Effector memory CD8-positive, alpha-beta T cell (primary cell): ENCODE results near the gene DIAPH3.
"Not testable (repeated sequence)": the region's sequence is repeated elsewhere in the genome, so short reads cannot be mapped to it uniquely, and the experiment has no call there.

Source experiments
- ATAC-seq: fragments of 150-1000 bp; cut with Tn5 transposase; replicated peaks from 2 replicates; pipeline ENCODE4 v1.10.0; 2021; ENCODE audit warnings: mild to moderate bottlenecking, moderate library complexity
- DNase-seq, 3 experiments: peaks; one replicate each; pipeline ENCODE4 v3.0.0; 2021
- H3K27ac Mint-ChIP-seq, 2 donors: one replicate each; pipeline ENCODE4 v1.8.0; 2022; ENCODE audit warnings: mild to moderate bottlenecking in 2 of 2, mixed read lengths in 2 of 2, moderate library complexity in 2 of 2
- H3K27me3 Mint-ChIP-seq, 2 donors: one replicate each; pipeline ENCODE4 v1.8.0; 2022; ENCODE audit warnings: mixed read lengths in 2 of 2
- H3K36me3 Mint-ChIP-seq: one replicate; pipeline ENCODE4 v1.8.0; 2022; ENCODE audit warnings: mild to moderate bottlenecking, moderate library complexity, mixed read lengths; ENCODE audit not compliant: insufficient read depth
- H3K4me1 Mint-ChIP-seq, 2 donors: one replicate each; pipeline ENCODE4 v1.8.0; 2022; ENCODE audit warnings: low read depth in 2 of 2, mixed read lengths in 2 of 2
- H3K4me3 Mint-ChIP-seq, 2 donors: one replicate each; pipeline ENCODE4 v1.8.0; 2022; ENCODE audit warnings: mild to moderate bottlenecking in 2 of 2, mixed read lengths in 2 of 2, moderate library complexity in 2 of 2
- H3K9me3 Mint-ChIP-seq, 2 donors: one replicate each; pipeline ENCODE4 v1.8.0; 2022; ENCODE audit warnings: mixed read lengths in 2 of 2

DIAPH3 gene

DNA sequence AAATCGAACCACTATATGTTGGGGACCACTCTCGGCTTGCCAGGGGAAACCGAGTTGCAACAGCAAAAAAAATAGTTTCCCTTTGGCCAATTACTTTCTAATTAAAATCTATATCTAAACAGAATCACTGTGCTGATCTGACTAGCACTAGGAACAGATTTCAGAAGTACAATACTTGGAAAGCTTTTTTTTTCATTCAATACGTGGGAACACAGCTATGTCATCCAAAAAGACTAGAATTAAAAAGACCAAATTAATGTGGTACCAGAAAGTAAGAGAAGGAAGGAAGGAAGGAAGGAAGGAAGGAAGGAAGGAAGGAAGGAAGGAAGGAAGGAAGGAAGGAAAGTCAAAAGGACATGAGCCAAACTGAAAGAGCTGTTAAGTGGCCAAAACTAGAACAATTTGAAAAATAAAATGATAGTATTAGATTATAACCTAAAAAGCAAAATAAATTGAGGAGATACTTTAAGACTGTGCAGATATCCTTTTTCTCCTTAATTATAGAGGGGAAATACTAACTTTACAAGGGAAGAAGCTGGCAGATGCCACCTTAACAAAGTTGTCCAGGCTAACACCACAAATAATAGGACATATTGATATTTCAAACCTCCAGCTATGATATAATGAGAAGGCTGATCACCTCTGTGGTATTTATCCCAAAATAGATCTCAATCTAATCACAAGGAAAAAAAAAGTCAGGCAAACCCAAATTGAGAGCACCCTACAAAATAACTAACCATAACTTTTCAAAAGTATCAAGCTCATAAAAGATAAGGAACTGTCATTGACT, 63.9 kb downstream of the DIAPH3 start:
- Mint-ChIP-seq H3K9me3 (no peaks in the 10 kb centered on the region), H3K27ac (no peak overlapping the region), H3K36me3 (no peaks in the 10 kb centered on the region), H3K4me3 (no peak overlapping the region), H3K27me3 (no peaks in the 10 kb centered on the region), H3K4me1 (no peaks in the 10 kb centered on the region)
- no peak for DNase-seq
- no peak for ATAC-seq

- H3K36me3 Mint-ChIP-seq, result no peaks in the 10 kb centered on the region
- H3K9me3 Mint-ChIP-seq, result no peaks in the 10 kb centered on the region
- H3K27me3 Mint-ChIP-seq, result no peaks in the 10 kb centered on the region
- no peak overlapping the region for H3K27ac Mint-ChIP-seq
- DNase-seq, result no peak
- ATAC-seq, result no peak
- H3K4me1 Mint-ChIP-seq, result no peaks in the 10 kb centered on the region
- H3K4me3 Mint-ChIP-seq, result no peak overlapping the region
These were observed 68.4 kb downstream of the DIAPH3 start for GRCh38 chr13:60095300-60095699.

GRCh38 chr13:60094385-60095088, 69.2 kb downstream of the DIAPH3 start:
- no peaks in the 10 kb centered on the region for H3K4me1 Mint-ChIP-seq
- H3K9me3 Mint-ChIP-seq, result no peaks in the 10 kb centered on the region
- no peak for DNase-seq
- no peaks in the 10 kb centered on the region for H3K27me3 Mint-ChIP-seq
- no peaks in the 10 kb centered on the region for H3K36me3 Mint-ChIP-seq
- H3K4me3 Mint-ChIP-seq, result no peak overlapping the region
- ATAC-seq, result no peak
- H3K27ac Mint-ChIP-seq, result no peak overlapping the region

DNA sequence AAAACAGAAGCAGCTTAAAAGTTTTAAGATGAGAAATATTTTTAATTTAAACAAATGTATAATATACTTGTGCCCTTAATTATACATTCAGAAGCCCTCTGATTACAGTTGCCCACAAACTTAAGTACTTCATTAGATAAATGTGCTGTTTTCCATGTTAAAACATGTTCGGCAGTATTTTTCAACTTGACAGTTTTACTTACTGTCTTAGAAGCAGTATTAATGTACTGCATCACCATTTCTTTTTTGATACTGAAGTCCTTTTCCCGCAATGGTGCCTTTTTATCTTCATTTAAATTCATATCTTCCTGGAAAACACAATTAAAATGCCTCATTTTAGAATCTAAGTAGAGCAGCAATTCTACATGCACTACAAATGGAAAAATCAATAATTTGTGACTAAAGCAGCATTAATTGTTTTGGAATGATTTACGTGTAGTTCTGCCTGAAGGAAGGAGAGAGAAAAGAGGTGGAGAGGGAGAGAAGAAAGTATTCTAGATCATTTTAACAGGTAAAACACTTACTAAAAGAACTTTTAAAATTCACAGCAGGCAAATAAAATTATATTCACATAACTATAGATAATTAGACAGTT, 70.2 kb downstream of the DIAPH3 start:
- H3K4me3 Mint-ChIP-seq, result no peak overlapping the region
- H3K27me3 Mint-ChIP-seq, result no peaks in the 10 kb centered on the region
- ATAC-seq, result no peak
- no peaks in the 10 kb centered on the region for H3K36me3 Mint-ChIP-seq
- no peaks in the 10 kb centered on the region for H3K4me1 Mint-ChIP-seq
- no peak overlapping the region for H3K27ac Mint-ChIP-seq
- H3K9me3 Mint-ChIP-seq, result no peaks in the 10 kb centered on the region
- DNase-seq, result no peak

GRCh38 chr13:60091573-60091972, 72.2 kb downstream of the DIAPH3 start:
- H3K9me3 Mint-ChIP-seq, result no peaks in the 10 kb centered on the region
- H3K4me1 Mint-ChIP-seq, result no peaks in the 10 kb centered on the region

GRCh38 chr13:60090574-60090973, 73.2 kb downstream of the DIAPH3 start:
- no peak for ATAC-seq
- DNase-seq, result no peak
- no peaks in the 10 kb centered on the region for H3K9me3 Mint-ChIP-seq
- H3K27me3 Mint-ChIP-seq, result no peaks in the 10 kb centered on the region
- H3K36me3 Mint-ChIP-seq, result no peaks in the 10 kb centered on the region
- H3K4me1 Mint-ChIP-seq, result no peaks in the 10 kb centered on the region
- H3K27ac Mint-ChIP-seq, result no peak overlapping the region
- no peak overlapping the region for H3K4me3 Mint-ChIP-seq

More at GRCh38 chr13:60091573-60091972, 72.2 kb downstream of the DIAPH3 start:
- H3K36me3 Mint-ChIP-seq, result no peaks in the 10 kb centered on the region
- DNase-seq (no peak), ATAC-seq (no peak)
- no peaks in the 10 kb centered on the region for H3K27me3 Mint-ChIP-seq
- no peak overlapping the region for H3K27ac Mint-ChIP-seq
- no peak overlapping the region for H3K4me3 Mint-ChIP-seq

- not testable (repeated sequence) for H3K9me3 Mint-ChIP-seq, DNase-seq, H3K4me1 Mint-ChIP-seq, H3K27me3 Mint-ChIP-seq, H3K27ac Mint-ChIP-seq, H3K4me3 Mint-ChIP-seq, ATAC-seq, H3K36me3 Mint-ChIP-seq
These were observed 79.9 kb downstream of the DIAPH3 start for GRCh38 chr13:60083780-60084179.

DNA sequence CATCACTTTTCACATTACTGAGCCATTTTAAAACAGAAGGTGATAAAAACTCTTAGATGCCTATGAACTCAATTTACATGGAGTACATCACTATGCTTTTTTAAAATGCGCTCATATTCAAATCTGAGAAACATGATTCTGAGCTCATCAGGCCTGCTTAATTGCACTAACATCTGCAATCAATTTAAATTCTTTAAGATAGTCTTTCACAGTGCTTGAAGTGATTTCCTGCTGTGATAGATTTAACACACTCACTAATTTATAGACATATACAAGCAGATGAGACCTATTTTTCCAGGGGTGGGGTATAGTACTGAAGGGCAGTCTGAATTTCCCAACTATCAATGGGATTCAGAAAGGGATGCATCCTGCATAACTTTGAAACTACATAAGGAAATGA, 82.9 kb downstream of the DIAPH3 start:
- H3K27ac Mint-ChIP-seq, result no peak overlapping the region
- DNase-seq (no peak), ATAC-seq (no peak)
- no peaks in the 10 kb centered on the region for H3K9me3 Mint-ChIP-seq
- no peaks in the 10 kb centered on the region for H3K36me3 Mint-ChIP-seq
- H3K4me1 Mint-ChIP-seq, result no peaks in the 10 kb centered on the region
- no peak overlapping the region for H3K4me3 Mint-ChIP-seq
- no peaks in the 10 kb centered on the region for H3K27me3 Mint-ChIP-seq

- Mint-ChIP-seq H3K27ac (no peak overlapping the region), H3K4me3 (no peak overlapping the region)
- DNase-seq, result no peak
These were observed 85.5 kb downstream of the DIAPH3 start for GRCh38 chr13:60078226-60078625.

GRCh38 chr13:60075850-60076249, 87.9 kb downstream of the DIAPH3 start:
- no peak overlapping the region for H3K27ac Mint-ChIP-seq
- ATAC-seq (no peak), DNase-seq (no peak)
- H3K4me3 Mint-ChIP-seq, result no peak overlapping the region
- no peaks in the 10 kb centered on the region for H3K36me3 Mint-ChIP-seq
- H3K4me1 Mint-ChIP-seq, result no peaks in the 10 kb centered on the region
- no peaks in the 10 kb centered on the region for H3K27me3 Mint-ChIP-seq
- H3K9me3 Mint-ChIP-seq, result no peaks in the 10 kb centered on the region

More at GRCh38 chr13:60078226-60078625, 85.5 kb downstream of the DIAPH3 start:
- Mint-ChIP-seq H3K4me1 (no peaks in the 10 kb centered on the region), H3K36me3 (no peaks in the 10 kb centered on the region), H3K9me3 (no peaks in the 10 kb centered on the region), H3K27me3 (no peaks in the 10 kb centered on the region)
- no peak for ATAC-seq

DNA sequence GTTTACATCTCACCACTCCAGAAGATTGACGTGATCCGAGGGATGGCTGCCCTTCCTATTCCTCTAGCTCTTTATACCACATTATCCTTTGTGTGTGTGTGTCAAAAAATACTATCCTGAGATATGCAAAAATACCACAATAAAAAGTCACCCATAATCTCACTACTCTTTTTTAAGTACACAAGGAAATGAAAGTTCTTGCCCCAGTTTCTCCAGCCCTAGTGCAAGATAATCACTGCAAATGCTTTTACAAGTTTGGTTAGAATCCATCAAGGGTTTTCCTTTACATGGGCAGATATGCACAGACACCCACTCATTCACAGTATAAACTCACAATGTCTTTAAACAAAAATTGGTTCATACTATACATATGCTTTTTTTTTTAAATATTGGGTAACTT, 89.3 kb downstream of the DIAPH3 start:
- DNase-seq (no peak), ATAC-seq (no peak)
- Mint-ChIP-seq H3K9me3 (no peaks in the 10 kb centered on the region), H3K27ac (no peak overlapping the region), H3K36me3 (no peaks in the 10 kb centered on the region), H3K4me3 (no peak overlapping the region), H3K4me1 (no peaks in the 10 kb centered on the region), H3K27me3 (no peaks in the 10 kb centered on the region)

DNA sequence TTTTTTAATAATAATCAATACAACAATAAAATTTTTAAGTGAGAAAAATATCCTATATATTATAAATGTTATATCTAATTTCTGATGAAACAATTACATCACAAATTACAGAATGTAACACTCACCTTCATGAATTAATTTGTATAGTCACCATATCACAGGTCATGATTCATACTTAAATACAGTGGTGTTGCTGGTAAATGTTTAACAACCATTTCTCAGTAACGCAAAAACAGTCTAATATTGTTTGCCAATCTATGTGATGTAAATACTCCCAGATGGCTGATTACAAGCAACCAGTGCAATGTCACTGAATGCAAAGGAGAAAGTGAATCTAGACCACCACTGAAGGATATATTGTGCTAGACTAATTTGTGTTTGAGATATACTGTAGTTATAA, 97.5 kb downstream of the DIAPH3 start:
- Mint-ChIP-seq H3K4me3 (no peak overlapping the region), H3K27ac (no peak overlapping the region), H3K9me3 (no peaks in the 10 kb centered on the region), H3K4me1 (no peaks in the 10 kb centered on the region), H3K27me3 (no peaks in the 10 kb centered on the region), H3K36me3 (no peaks in the 10 kb centered on the region)
- ATAC-seq, result no peak
- DNase-seq, result no peak

DNA sequence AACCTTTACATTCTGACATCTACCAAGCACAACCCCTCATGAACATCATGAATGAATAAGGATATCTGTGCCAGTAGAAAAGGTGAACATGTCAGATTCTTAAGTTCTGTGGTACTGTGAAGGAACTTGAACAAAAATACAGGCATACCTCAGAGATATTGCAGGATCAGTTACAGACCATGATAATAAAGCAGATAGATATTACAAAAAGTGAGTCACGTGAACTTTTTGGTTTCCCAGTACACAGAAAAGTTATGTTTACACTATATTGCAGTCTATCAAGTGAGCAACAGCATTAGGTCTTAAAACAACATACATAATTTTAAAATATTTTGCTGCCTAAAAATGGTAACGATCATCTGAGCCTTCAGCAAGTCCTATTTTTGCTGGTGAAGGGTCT, 101.2 kb downstream of the DIAPH3 start:
- H3K36me3 Mint-ChIP-seq, result no peaks in the 10 kb centered on the region
- no peak overlapping the region for H3K27ac Mint-ChIP-seq
- H3K4me3 Mint-ChIP-seq, result no peak overlapping the region
- no peaks in the 10 kb centered on the region for H3K4me1 Mint-ChIP-seq
- no peaks in the 10 kb centered on the region for H3K27me3 Mint-ChIP-seq
- no peak for ATAC-seq
- no peaks in the 10 kb centered on the region for H3K9me3 Mint-ChIP-seq
- DNase-seq, result no peak

GRCh38 chr13:60061737-60062136, 102.0 kb downstream of the DIAPH3 start:
- Mint-ChIP-seq H3K4me1 (no peaks in the 10 kb centered on the region), H3K4me3 (no peak overlapping the region), H3K9me3 (no peaks in the 10 kb centered on the region), H3K27ac (no peak overlapping the region), H3K27me3 (no peaks in the 10 kb centered on the region), H3K36me3 (no peaks in the 10 kb centered on the region)
- ATAC-seq (no peak), DNase-seq (no peak)
